ENCODE results near the gene FNDC3B.

- TF ChIP-seq GATA3 (IDR thresholded peaks at IDR 0.05; ENCODE audit: low read depth, low read length) (no peak), GATA2 (IDR thresholded peaks at IDR 0.05; ENCODE audit: low read depth, low read length) (no peak)
Measured at GRCh38 chr3:172074586-172074985, 35.2 kb downstream of the FNDC3B start.
